H1 (cell line): ENCODE results near the gene PPP1R1A. TPM values are rescaled to one million over a fixed set of nuclear protein-coding genes. Genes with fewer than 3 reads are reported as not detected.

ENCODE experiments used
- BACH1 ChIP-seq: IDR thresholded peaks from 2 replicates; pipeline ENCODE4 v1.6.1; 2012; ENCODE audit warnings: low read length, improper control_type of control experiment
- BRCA1 ChIP-seq: IDR thresholded peaks from 2 replicates; pipeline ENCODE4 v1.6.1; 2012; ENCODE audit warnings: low read depth, low read length, improper control_type of control experiment
- CBX5 ChIP-seq: fragments of 300-800, 300-1000 bp; sonication (generic); IDR thresholded peaks from 2 replicates; pipeline ENCODE4 v1.7.1; 2016; ENCODE audit warnings: antibody characterized with exemption, low read length, low read depth
- CHD1 ChIP-seq: IDR thresholded peaks from 2 replicates; pipeline ENCODE4 v1.6.1; 2012; ENCODE audit warnings: low read depth, low read length, improper control_type of control experiment
- CHD2 ChIP-seq: IDR thresholded peaks from 2 replicates; pipeline ENCODE4 v1.6.1; 2012; ENCODE audit warnings: low read length, improper control_type of control experiment
- CTCF ChIP-seq, 3 experiments: IDR thresholded peaks; 1 replicate in 2 of 3; 2 replicates in 1 of 3; pipeline versions ENCODE4 v1.5.1 to v1.6.1; 2011; ENCODE audit warnings: low read length in 3 of 3, mild to moderate bottlenecking in 3 of 3, inconsistent platforms in 2 of 3, low read depth in 1 of 3, moderate library complexity in 1 of 3; ENCODE audit not compliant: insufficient read depth in 1 of 3; ENCODE audit errors: control extremely low read depth in 1 of 3
- JUND ChIP-seq: IDR thresholded peaks from 2 replicates; pipeline ENCODE4 v1.6.1; 2011; ENCODE audit warnings: mild to moderate bottlenecking, improper control_type of control experiment, low read length
- MAFK ChIP-seq: IDR thresholded peaks from 2 replicates; pipeline ENCODE4 v1.6.1; 2012; ENCODE audit warnings: low read depth, mild to moderate bottlenecking, improper control_type of control experiment, low read length
- MAX ChIP-seq: IDR thresholded peaks from 2 replicates; pipeline ENCODE4 v1.6.1; 2012; ENCODE audit warnings: inconsistent platforms
- NANOG ChIP-seq: IDR thresholded peaks from 2 replicates; pipeline ENCODE4 v1.6.1; 2011; ENCODE audit warnings: low read length, low read depth, mild to moderate bottlenecking, inconsistent platforms; ENCODE audit not compliant: insufficient read depth, poor library complexity, severe bottlenecking
- NRF1 ChIP-seq: IDR thresholded peaks from 2 replicates; pipeline ENCODE4 v1.6.1; 2011; ENCODE audit warnings: mild to moderate bottlenecking, low read depth, low read length, improper control_type of control experiment
- POLR2AphosphoS5 ChIP-seq: IDR thresholded peaks from 2 replicates; pipeline ENCODE4 v1.6.1; 2011; ENCODE audit warnings: low read depth, low read length
- RAD21 ChIP-seq, 2 experiments: IDR thresholded peaks in 1 of 2; conservative IDR thresholded peaks in 1 of 2; 2 replicates each; pipeline ENCODE4 v1.6.1; 2011; ENCODE audit warnings: low read depth in 2 of 2, low read length in 2 of 2, improper control_type of control experiment in 1 of 2, inconsistent platforms in 1 of 2, mild to moderate bottlenecking in 1 of 2, moderate library complexity in 1 of 2
- SAP30 ChIP-seq: fragments of 300-600 bp; sonication (generic); IDR thresholded peaks from 2 replicates; pipeline ENCODE4 v1.7.1; 2012; ENCODE audit warnings: low read length, moderate library complexity, mild to moderate bottlenecking, inconsistent platforms; ENCODE audit not compliant: insufficient read depth, insufficient replicate concordance
- SIN3A ChIP-seq, 2 experiments: IDR thresholded peaks in 1 of 2; conservative IDR thresholded peaks in 1 of 2; 2 replicates each; pipeline ENCODE4 v1.6.1; 2011 to 2012; ENCODE audit warnings: low read length in 2 of 2, improper control_type of control experiment in 1 of 2, low read depth in 1 of 2, mild to moderate bottlenecking in 1 of 2
- SIRT6 ChIP-seq: IDR thresholded peaks from one replicate; pipeline ENCODE4 v1.7.1; 2012; ENCODE audit warnings: low read length, inconsistent platforms
- SP1 ChIP-seq: IDR thresholded peaks from 2 replicates; pipeline ENCODE4 v1.6.1; 2011; ENCODE audit warnings: low read depth, low read length
- SUZ12 ChIP-seq: fragments of 200-600 bp; sonication (generic); IDR thresholded peaks from 2 replicates; pipeline ENCODE4 v1.6.1; 2012; ENCODE audit warnings: mild to moderate bottlenecking, inconsistent platforms, low read length, moderate library complexity, mixed read lengths
- TEAD4 ChIP-seq: IDR thresholded peaks from 2 replicates; pipeline ENCODE4 v1.6.1; 2012; ENCODE audit warnings: low read depth, low read length, inconsistent platforms, mixed read lengths
- USF2 ChIP-seq: IDR thresholded peaks from 2 replicates; pipeline ENCODE4 v1.6.1; 2011; ENCODE audit warnings: low read length, improper control_type of control experiment
- ZNF274 ChIP-seq: IDR thresholded peaks from 2 replicates; pipeline ENCODE4 v1.7.0; 2012; ENCODE audit warnings: low read length, borderline replicate concordance; ENCODE audit errors: extremely low read depth
- polyA plus RNA-seq, 7 experiments: library from polyadenylated mRNA; depleted of rRNA in 3 of 7; stranded (reverse) in 5 of 7; unstranded in 2 of 7; fragments of >200 nt in 5 of 7; fragments of 200-250 nt in 2 of 7; gene quantifications; 1 replicate in 5 of 7; 2 replicates in 1 of 7; 4 replicates in 1 of 7; pipeline versions ENCODE4 v1.2.1 to v1.2.3, GENCODE V29; 2011 to 2013; ENCODE audit warnings: missing spikeins in 2 of 7, mixed read lengths in 2 of 7
- total RNA-seq: library from RNA; stranded (reverse); fragmentation: NEBNext Ultra II Directional; extraction: Animal tissue kit (Norgen Biotek cat#: 25700); gene quantifications from 2 replicates; pipeline ENCODE4 v1.2.1, GENCODE V29; 2021

PPP1R1A gene
- total and polyA plus RNA-seq, 2 of the 8 experiments (the other 6 are each of a cell fraction or from before 2014, with no cell fraction given), result 5.8 to 13.1 TPM

GRCh38 chr12:54596526-54596946, 8.1 kb upstream of the PPP1R1A start (continued):
- TF ChIP-seq TEAD4 (peak; percentile 87), POLR2AphosphoS5 (no peak), SUZ12 (no peak), JUND (no peak), NRF1 (no peak), CTCF (IDR thresholded peaks at IDR 0.05; ENCODE audit: control extremely low read depth in 1 of 3, insufficient read depth in 1 of 3, low read depth in 1 of 3, low read length in 3 of 3) (peak; percentile 75 to 97 (median 84)), NANOG (no peak), BRCA1 (no peak), SAP30 (no peak), SIRT6 (no peak), RAD21 (IDR thresholded peaks at IDR 0.05 in 1 of 2, conservative IDR thresholded peaks at IDR 0.05 in 1 of 2; ENCODE audit: low read depth in 2 of 2, low read length in 2 of 2) (peak; percentile 72 to 77), CHD1 (no peak), MAFK (no peak), USF2 (no peak), SIN3A (conservative IDR thresholded peaks at IDR 0.05 in 1 of 2, IDR thresholded peaks at IDR 0.05 in 1 of 2; ENCODE audit: low read depth in 1 of 2, low read length in 2 of 2) (no peak), BACH1 (no peak), MAX (peak; percentile 33; the same call in 1 of the 2 replicates), SP1 (no peak), CBX5 (no peak), CHD2 (no peak), ZNF274 (no peak)
